SK-N-MC (cell line): Measurements from ENCODE around the gene RIC8B.

Source experiments
- DNase-seq: peaks from one replicate; pipeline ENCODE4 v3.0.0-alpha.2; 2011; ENCODE audit warnings: low read depth, low spot score
- H3K27ac ChIP-seq: fragments of 200-600 bp; sonication (generic); 2 replicates; pipeline ENCODE4 v1.5.1; 2016; ENCODE audit warnings: mixed run types
- H3K36me3 ChIP-seq: fragments of 200-600 bp; sonication (generic); 2 replicates; pipeline ENCODE4 v1.6.1; 2017; ENCODE audit warnings: antibody characterized with exemption, low read length, mixed read lengths; ENCODE audit not compliant: insufficient read depth
- H3K4me3 ChIP-seq: fragments of 200-600 bp; sonication (generic); 2 replicates; pipeline ENCODE4 v1.5.1; 2016
- H3K9ac ChIP-seq: fragments of 200-600 bp; sonication (generic); 2 replicates; pipeline ENCODE4 v1.8.0; 2017; ENCODE audit warnings: mixed run types, mixed read lengths; ENCODE audit not compliant: insufficient read length
- H3K9me3 ChIP-seq: fragments of 200-600 bp; sonication (generic); 2 replicates; pipeline ENCODE4 v1.6.1; 2017; ENCODE audit warnings: low read depth, mild to moderate bottlenecking, antibody characterized with exemption, low read length, moderate library complexity, mixed read lengths
- EZH2 ChIP-seq: fragments of 200-600 bp; sonication (generic); IDR thresholded peaks from one replicate; pipeline ENCODE4 v1.6.1; 2017; ENCODE audit warnings: antibody characterized with exemption
- FOXP2 ChIP-seq: optimal IDR thresholded peaks from 2 replicates; pipeline ENCODE3; 2011; ENCODE audit warnings: mild to moderate bottlenecking, moderate library complexity; ENCODE audit not compliant: insufficient read depth; ENCODE audit errors: extremely low read length, control extremely low read depth
- POLR2AphosphoS5 ChIP-seq: IDR thresholded peaks from 2 replicates; pipeline ENCODE4 v1.6.1; 2012; ENCODE audit warnings: mild to moderate bottlenecking, low read depth, low read length, borderline replicate concordance

The RIC8B gene

GRCh38 chr12:106841510-106842302, 67.2 kb downstream of the RIC8B start:
- Histone ChIP-seq H3K4me3 (peak overlapping the region; percentile 60), H3K9ac (peak overlapping the region; percentile 29), H3K36me3 (peaks cover 39% of the 10 kb centered on the region), H3K9me3 (no peaks in the 10 kb centered on the region), H3K27ac (peak overlapping the region; percentile 93)
- peak; percentile 28 for DNase-seq
- TF ChIP-seq POLR2AphosphoS5 (no peak), FOXP2 (no peak), EZH2 (no peak)

GRCh38 chr12:106845902-106846301, 71.4 kb downstream of the RIC8B start:
- Histone ChIP-seq H3K27ac (no peak overlapping the region), H3K9ac (no peak overlapping the region), H3K9me3 (no peaks in the 10 kb centered on the region), H3K36me3 (peaks cover 72% of the 10 kb centered on the region), H3K4me3 (no peak overlapping the region)
- DNase-seq = no peak
- no peak for TF ChIP-seq FOXP2
- TF ChIP-seq EZH2 = no peak
- TF ChIP-seq POLR2AphosphoS5 = no peak

- Histone ChIP-seq H3K36me3 (peaks cover 83% of the 10 kb centered on the region), H3K9me3 (no peaks in the 10 kb centered on the region), H3K4me3 (no peak overlapping the region), H3K9ac (no peak overlapping the region), H3K27ac (no peak overlapping the region)
- TF ChIP-seq FOXP2 (no peak), EZH2 (no peak), POLR2AphosphoS5 (no peak)
- no peak for DNase-seq
Measured at GRCh38 chr12:106847861-106848260, 73.4 kb downstream of the RIC8B start.

- DNase-seq = no peak
- Histone ChIP-seq H3K9me3 (no peaks in the 10 kb centered on the region), H3K9ac (no peak overlapping the region), H3K4me3 (no peak overlapping the region), H3K36me3 (peaks cover 59% of the 10 kb centered on the region), H3K27ac (no peak overlapping the region)
- TF ChIP-seq POLR2AphosphoS5 = no peak
- TF ChIP-seq EZH2 = no peak
- no peak for TF ChIP-seq FOXP2
Measured at GRCh38 chr12:106851306-106851705, 76.8 kb downstream of the RIC8B start.

- DNase-seq = no peak
- TF ChIP-seq FOXP2 (no peak), POLR2AphosphoS5 (no peak), EZH2 (no peak)
- Histone ChIP-seq H3K9ac (no peak overlapping the region), H3K4me3 (no peak overlapping the region), H3K27ac (no peak overlapping the region), H3K9me3 (no peaks in the 10 kb centered on the region), H3K36me3 (peaks cover 29% of the 10 kb centered on the region)
Measured at GRCh38 chr12:106854723-106855122, 80.2 kb downstream of the RIC8B start.

- no peak overlapping the region for H3K4me3 ChIP-seq
- no peak overlapping the region for H3K27ac ChIP-seq
- no peak for DNase-seq
- no peak overlapping the region for H3K9ac ChIP-seq
- no peaks in the 10 kb centered on the region for H3K9me3 ChIP-seq
- no peak for TF ChIP-seq FOXP2
- no peak for TF ChIP-seq POLR2AphosphoS5
- no peak for TF ChIP-seq EZH2
- peaks cover 26% of the 10 kb centered on the region for H3K36me3 ChIP-seq
Measured at GRCh38 chr12:106855221-106855758, 80.8 kb downstream of the RIC8B start.

GRCh38 chr12:106861984-106862916, 87.8 kb downstream of the RIC8B start:
- no peak for DNase-seq

GRCh38 chr12:106863189-106863588, 88.7 kb downstream of the RIC8B start:
- Histone ChIP-seq H3K27ac (no peak overlapping the region), H3K9ac (no peak overlapping the region), H3K36me3 (peaks cover 21% of the 10 kb centered on the region), H3K9me3 (no peaks in the 10 kb centered on the region), H3K4me3 (no peak overlapping the region)
- no peak for DNase-seq
- TF ChIP-seq FOXP2 (no peak), POLR2AphosphoS5 (no peak), EZH2 (no peak)

More at GRCh38 chr12:106861984-106862916, 87.8 kb downstream of the RIC8B start:
- Histone ChIP-seq H3K27ac (no peak overlapping the region), H3K36me3 (peaks cover 21% of the 10 kb centered on the region), H3K4me3 (no peak overlapping the region), H3K9ac (no peak overlapping the region), H3K9me3 (no peaks in the 10 kb centered on the region)
- TF ChIP-seq EZH2 (no peak), POLR2AphosphoS5 (no peak), FOXP2 (no peak)
